ENCODE measurements around the gene ARHGAP45. TPM values are rescaled to one million over a fixed set of nuclear protein-coding genes. Genes with fewer than 3 reads are reported as not detected.

The ARHGAP45 gene
- total RNA-seq, 4 donors from 2014 or later, result 28.4 to 66.9 (median 38.6) TPM

DNA sequence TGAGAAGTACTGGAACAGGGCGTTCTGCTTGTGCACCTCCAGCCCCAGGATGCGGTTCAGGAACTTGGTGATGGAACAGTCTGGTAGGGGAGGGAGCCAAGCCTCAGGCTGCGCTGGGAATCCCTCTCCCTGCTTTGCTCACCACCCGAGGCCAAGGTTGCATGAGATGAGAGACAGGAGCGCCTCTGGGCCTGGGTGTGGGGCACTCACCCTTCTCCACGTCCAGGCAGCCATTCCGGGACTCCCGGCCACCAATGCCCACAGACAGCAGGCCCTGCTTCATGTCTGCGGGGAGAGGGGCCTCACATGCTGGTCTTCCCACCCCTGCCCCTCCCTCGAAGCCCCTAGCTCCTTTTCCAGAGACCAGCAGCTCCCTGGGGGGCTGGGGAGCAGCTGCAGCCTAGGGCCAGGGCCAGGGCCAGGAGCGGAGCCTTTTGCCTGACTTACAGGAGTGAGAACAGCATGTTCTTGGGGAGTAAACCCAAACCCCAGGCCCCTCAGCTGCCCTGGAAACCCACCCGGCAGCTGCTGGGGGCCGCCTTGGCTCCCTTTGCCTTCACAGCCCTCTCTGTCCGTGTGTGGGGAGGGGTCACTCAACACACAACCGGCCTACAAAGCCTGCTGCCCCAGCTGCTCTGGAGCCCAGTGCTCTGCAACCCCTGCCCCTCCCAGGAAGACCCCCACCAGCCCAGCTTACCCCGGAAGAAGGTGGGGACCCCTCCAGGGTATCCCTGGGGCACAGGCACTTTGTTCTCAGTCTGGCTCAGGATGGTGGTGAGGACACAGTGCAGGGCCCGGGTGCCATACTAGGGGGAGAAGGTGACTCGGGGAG is 44.1 kb downstream of the ARHGAP45 start:
- Histone ChIP-seq H3K4me3 (no peak overlapping the region), H3K27me3 (no peaks in the 10 kb centered on the region), H3K4me1 (peaks cover 0 to 56% (median 16%) of the 10 kb centered on the region in 4 donors), H3K9me3 (no peaks in the 10 kb centered on the region), H3K36me3 (peaks cover 3 to 91% (median 24%) of the 10 kb centered on the region in 3 donors), H3K27ac (peak overlapping the region; percentile 25 to 93 (median 83))
- WGBS, 2 donors, result 69 to 75% methylated on average over 15 to 17 of the region's 18 CpGs
- DNase-seq (ENCODE audit: low spot score in 2 of 2), result no peak
- TF ChIP-seq POLR2A (IDR thresholded peaks at IDR 0.05) (no peak), EP300 (IDR thresholded peaks at IDR 0.05) (no peak)
- TF ChIP-seq, protein P1, sequence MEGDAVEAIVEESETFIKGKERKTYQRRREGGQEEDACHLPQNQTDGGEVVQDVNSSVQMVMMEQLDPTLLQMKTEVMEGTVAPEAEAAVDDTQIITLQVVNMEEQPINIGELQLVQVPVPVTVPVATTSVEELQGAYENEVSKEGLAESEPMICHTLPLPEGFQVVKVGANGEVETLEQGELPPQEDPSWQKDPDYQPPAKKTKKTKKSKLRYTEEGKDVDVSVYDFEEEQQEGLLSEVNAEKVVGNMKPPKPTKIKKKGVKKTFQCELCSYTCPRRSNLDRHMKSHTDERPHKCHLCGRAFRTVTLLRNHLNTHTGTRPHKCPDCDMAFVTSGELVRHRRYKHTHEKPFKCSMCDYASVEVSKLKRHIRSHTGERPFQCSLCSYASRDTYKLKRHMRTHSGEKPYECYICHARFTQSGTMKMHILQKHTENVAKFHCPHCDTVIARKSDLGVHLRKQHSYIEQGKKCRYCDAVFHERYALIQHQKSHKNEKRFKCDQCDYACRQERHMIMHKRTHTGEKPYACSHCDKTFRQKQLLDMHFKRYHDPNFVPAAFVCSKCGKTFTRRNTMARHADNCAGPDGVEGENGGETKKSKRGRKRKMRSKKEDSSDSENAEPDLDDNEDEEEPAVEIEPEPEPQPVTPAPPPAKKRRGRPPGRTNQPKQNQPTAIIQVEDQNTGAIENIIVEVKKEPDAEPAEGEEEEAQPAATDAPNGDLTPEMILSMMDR (IDR thresholded peaks at IDR 0.05), result no peak

DNA sequence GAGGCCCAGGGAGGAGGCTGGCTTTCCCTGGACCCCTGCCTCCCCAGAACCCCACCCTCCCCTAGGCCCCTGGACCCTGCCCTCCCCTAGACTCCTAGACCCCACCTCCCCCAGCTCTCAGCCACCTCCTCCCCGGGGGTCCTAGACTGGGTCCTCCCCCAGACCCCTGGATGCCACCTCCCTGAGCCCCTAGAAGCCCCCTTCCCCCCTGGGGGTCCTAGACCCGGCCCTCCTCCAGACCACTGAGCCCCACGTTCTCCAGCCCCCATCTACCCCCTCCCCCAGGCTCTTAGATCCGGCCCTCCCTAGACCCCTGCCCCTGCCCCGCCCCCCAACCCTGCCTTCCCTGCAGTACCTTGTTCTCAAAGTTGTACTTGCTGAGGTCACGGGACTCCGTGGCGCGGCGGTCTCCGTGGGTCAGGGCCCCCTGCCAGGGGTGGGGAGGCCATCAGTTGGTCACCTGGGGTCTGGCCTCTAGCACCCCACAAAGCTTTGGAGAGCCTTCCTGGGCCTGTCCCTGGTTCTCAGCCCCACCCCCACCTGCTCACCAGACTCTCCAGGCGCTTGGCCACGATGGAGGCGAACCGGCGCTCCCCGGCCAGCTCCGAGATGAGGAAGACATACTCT is 44.8 kb downstream of the ARHGAP45 start:
- TF ChIP-seq, protein P1 (IDR thresholded peaks at IDR 0.05), result no peak
- no peak for TF ChIP-seq POLR2A (IDR thresholded peaks at IDR 0.05)
- TF ChIP-seq EP300 (IDR thresholded peaks at IDR 0.05), result no peak
- DNase-seq (ENCODE audit: low spot score in 2 of 2), result no peak
- no peaks in the 10 kb centered on the region for H3K27me3 ChIP-seq
- peaks cover 3 to 91% (median 20%) of the 10 kb centered on the region in 3 donors for H3K36me3 ChIP-seq
- peak overlapping the region; percentile 25 to 93 (median 83) for H3K27ac ChIP-seq
- H3K4me3 ChIP-seq, result no peak overlapping the region
- no peaks in the 10 kb centered on the region for H3K9me3 ChIP-seq
- WGBS, 2 donors, result 69 to 74% methylated on average over 11 to 18 of the region's 18 CpGs
- peaks cover 0 to 49% (median 15%) of the 10 kb centered on the region in 4 donors for H3K4me1 ChIP-seq

DNA sequence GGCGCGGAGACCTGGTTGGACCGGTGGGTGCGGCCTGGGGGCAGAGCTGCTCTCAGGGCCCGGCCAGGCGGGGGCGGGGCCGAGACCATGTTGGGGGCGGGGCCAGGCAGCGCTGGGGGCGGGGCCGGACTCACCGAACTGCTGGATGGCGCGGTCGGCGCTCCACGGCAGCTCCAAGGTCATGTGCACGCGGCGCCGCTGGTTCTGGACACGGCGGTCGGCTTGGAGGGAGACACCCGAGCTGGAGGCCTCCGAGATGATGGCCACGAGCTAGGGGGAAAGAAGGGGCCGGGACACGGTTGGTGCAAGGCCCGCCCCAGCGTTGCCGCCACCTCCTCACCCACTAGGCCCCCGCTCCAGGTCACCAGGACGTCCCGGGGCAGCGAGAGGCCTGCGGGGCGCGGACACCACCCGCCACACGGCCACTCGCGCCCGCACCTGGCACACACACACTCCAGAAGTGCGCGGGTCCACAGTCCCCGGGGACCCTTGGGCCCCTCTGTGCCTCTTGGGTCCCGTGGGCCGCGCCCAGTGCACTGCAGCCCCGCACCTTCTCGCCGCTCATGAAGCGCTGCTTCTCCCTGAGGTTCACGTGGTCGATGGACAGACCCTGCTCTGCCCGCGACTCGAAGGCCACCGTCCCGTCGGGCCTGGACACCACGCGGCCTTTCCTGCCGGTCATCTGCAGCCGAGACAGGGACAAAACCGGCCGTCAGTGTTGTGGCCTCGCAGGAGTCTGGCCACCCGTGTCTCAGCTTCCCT is 45.5 kb downstream of the ARHGAP45 start:
- Histone ChIP-seq H3K4me3 (no peak overlapping the region), H3K27ac (peak overlapping the region; percentile 68 to 93 (median 83))
- TF ChIP-seq, protein P1 (IDR thresholded peaks at IDR 0.05), result no peak
- TF ChIP-seq EP300 (IDR thresholded peaks at IDR 0.05), result no peak
- TF ChIP-seq POLR2A (IDR thresholded peaks at IDR 0.05), result no peak

DNA sequence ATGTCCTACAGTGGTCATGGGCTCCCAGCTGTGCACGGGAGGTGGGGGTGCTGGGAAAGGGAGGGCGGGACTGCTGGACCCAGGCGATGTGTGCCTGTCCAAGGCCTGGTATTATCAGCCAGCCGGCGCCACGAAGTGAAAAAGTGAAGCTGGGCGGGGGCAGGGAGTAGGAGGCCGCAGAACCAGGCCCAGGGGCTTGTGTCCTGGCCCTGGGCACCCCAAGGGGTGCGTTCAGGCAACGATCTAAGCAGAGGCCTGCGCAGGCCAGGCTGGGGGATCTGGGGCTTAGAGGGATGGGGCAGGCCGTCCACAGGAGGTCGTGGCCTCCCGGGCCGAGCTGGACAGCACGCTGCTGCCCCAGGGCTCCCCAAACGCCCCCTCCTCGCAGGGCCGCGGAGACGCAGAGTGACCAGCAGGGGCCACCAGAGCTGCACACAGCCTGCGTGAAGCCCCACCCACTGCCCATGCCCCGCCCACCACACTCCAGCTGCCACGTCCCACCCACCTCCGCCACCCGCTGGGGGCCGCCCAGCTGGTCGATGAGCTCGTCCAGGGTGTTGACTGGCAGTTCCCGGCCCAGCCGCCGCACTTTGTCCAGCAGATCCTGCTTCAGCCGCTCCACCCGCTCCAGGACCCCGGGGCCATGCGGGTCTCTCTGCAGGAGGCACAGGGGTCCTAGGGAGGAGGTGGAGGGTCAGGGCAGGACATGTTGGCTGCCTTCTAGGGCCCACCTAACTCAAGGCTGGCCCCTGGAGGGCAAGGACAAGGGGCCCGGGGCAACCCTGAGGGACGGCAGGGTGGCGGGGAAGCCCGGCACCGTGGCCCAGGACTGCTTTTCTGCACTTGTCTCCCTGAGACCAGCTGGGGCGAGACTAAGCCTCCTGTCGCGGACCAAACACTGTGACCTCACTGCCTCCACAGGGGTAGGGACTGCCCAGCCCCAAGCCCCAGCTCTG is 46.3 kb downstream of the ARHGAP45 start:
- Histone ChIP-seq H3K4me3 (no peak overlapping the region), H3K4me1 (peaks cover 0 to 41% (median 15%) of the 10 kb centered on the region in 4 donors), H3K27ac (peak overlapping the region; percentile 76 to 93 (median 83)), H3K27me3 (no peaks in the 10 kb centered on the region), H3K9me3 (no peaks in the 10 kb centered on the region), H3K36me3 (peaks cover 0 to 91% (median 30%) of the 10 kb centered on the region in 3 donors)
- WGBS, 2 donors, result 23 to 35% methylated on average over 20 to 43 of the region's 44 CpGs
- DNase-seq (ENCODE audit: low spot score in 2 of 2), result peak; percentile 97 to 98
- TF ChIP-seq, protein P1 (IDR thresholded peaks at IDR 0.05), result peak; percentile 96 to 99 (median 97)
- TF ChIP-seq EP300 (IDR thresholded peaks at IDR 0.05), result peak in 1 of 2 donors; percentile 78
- TF ChIP-seq POLR2A (IDR thresholded peaks at IDR 0.05), result peak in 1 of 2 donors; percentile 61

More for the DNA sequence above, 45.5 kb downstream of the ARHGAP45 start:
- no peaks in the 10 kb centered on the region for H3K27me3 ChIP-seq
- peaks cover 0 to 42% (median 15%) of the 10 kb centered on the region in 4 donors for H3K4me1 ChIP-seq
- no peaks in the 10 kb centered on the region for H3K9me3 ChIP-seq
- 64 to 68% methylated on average over 54 to 64 of the region's 71 CpGs for WGBS, 2 donors
- H3K36me3 ChIP-seq, result peaks cover 3 to 91% (median 26%) of the 10 kb centered on the region in 3 donors
- DNase-seq (ENCODE audit: low spot score in 2 of 2), result peak; percentile 68

Data from tibial nerve (tissue), 4 donors.